EH (cell line): Measurements from ENCODE around the gene DNMT3L.
A peak's percentile ranks its signal among the peaks of the same experiment; 100 is the strongest.
"Not testable (repeated sequence)": the region's sequence is repeated elsewhere in the genome, so short reads cannot be mapped to it uniquely, and the experiment has no call there.

Source experiments
- DNase-seq: peaks from one replicate; pipeline ENCODE4 v3.0.0-alpha.2; 2015; ENCODE audit warnings: low read depth

Gene DNMT3L

GRCh38 chr21:44261675-44262295 is at the start of gene DNMT3L:
DNMT3L (minus strand) TSS chr21:44261897; CDS start chr21:44261259, 638 bp downstream.
- no peak for DNase-seq

- DNase-seq, result no peak
These were observed 49.2 kb upstream of the DNMT3L start for GRCh38 chr21:44310628-44311507.

DNA sequence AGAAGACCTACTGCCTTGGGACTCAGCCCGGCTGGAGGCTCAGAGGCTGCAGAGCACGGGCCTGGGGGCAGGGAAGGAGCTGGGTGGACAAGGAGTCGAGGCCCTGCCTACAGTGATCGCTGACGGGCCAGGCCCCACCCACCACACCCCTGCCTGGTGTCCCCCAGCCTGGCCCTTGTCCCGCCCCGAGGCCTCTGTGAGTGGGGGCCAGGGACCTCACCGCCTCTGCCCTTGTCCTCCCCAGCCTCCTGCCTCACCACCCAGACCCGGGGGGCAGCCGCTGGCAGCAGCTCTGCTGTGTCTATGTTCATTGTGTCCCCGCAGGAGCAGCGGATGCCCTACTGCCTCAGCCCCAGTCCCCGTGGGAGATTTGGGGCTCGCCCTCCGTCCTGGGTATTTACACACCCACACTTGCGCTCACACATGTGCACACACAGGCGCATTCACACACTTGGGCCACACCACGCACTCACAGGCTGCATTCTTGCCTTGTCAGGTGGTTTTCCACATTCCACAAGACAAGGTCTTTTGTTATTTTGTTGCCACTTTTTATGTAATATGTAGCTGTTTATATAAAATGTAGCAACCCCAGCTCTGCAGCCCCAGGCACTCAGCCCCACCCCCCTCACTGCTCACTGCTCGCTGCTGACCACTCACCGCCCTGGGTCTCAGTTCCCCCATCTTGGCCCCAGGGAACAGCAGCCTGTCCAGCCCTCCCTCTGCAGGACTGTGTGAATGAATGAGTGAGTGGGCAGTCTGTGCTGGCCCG is 45.4 kb upstream of the DNMT3L start:
- no peak for DNase-seq

- no peak for DNase-seq
These were observed 44.0 kb upstream of the DNMT3L start for GRCh38 chr21:44305691-44306090.

GRCh38 chr21:44304877-44305293 is 43.2 kb upstream of the DNMT3L start:
- peak; percentile 54 for DNase-seq

DNA sequence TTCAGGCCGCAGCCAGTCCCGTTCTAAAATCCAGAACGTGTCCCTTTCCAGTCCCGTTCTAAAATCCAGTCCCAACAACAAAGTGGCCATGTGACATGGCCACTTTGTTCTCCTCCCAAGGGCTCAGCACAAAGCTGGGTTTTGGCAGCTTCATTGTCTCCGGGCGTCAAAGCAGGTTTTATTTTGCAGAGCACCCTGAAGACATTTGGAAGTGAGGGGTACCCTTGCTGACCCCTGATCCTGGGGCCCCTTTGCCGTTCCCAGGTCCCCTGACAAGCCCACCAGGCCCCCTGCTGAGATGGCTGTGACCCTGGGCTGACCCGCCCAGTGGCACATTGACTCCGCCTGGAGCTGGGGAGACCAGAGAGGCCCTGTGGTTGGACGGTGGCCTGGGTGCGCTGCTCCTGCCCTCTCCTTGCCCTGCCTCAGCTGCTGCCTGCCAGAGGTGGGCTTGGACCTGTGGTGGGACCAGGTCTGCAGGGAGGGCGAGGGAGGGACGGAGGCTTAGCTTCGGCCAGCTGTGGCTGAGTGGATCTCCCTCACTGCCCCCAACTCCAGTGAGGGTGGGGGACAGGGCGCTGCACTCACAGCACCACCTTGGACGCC is 42.4 kb upstream of the DNMT3L start:
- no peak for DNase-seq

GRCh38 chr21:44303490-44303981 is 41.8 kb upstream of the DNMT3L start:
- DNase-seq, result no peak

DNA sequence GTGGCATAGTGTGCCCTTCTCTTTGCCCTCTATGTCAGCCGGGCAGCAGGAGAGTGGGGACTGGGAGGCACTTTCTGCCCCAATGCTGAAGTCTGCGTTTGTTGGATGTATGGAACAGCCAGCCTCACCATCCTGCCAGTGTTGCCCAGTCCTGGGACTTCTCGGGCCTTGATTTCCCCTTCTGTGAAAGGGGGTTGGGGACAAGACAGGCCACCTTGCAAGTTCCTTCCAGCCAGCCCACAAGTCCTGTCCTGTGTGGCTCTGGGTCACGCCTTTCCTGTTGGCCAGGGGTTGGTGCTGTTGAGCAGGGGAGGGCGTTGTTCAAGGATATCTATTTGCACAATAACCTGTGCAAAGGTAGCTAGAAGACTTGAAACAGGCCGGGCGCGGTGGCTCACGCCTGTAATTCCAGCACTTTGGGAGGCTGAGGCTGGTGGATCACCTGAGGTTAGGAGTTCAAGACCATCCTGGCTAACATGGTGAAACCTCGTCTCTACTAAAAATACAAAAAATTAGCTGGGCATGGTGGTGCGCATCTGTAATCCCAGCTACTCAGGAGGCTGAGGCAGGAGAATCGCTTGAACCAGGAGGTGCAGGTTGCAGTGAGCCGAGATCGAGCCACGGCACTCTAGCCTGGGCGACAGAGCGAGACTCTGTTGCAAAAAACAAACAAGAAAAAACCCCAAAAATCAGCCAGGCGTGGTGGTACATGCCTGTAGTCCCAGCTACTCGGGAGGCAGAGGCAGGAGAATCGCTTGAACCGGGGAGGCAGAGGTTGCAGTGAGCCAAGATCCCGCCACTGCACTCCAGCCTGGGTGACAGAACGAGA is 41.1 kb upstream of the DNMT3L start:
- not testable (repeated sequence) for DNase-seq

GRCh38 chr21:44301961-44302406 is 40.3 kb upstream of the DNMT3L start:
- no peak for DNase-seq

DNA sequence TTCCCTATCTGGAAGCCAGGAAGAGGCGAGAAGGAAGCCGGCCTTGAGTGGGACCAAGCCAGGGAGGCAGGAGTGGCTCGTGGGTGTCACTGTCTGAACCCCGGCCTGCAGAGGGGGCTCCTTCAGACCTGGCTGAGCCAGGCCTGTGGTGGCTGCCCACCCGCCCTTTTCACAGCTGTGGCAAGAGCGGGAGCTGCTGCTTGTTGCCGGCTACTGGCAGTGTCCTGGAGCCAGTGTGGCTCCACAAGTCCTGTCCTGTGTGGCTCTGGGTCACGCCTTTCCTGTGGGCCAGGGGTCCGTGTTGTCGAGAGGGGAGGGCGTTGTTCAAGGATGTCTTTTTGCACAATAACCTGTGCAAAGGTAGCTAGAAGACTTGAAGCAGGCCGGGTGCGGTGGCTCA is 39.4 kb upstream of the DNMT3L start:
- DNase-seq, result no peak

DNA sequence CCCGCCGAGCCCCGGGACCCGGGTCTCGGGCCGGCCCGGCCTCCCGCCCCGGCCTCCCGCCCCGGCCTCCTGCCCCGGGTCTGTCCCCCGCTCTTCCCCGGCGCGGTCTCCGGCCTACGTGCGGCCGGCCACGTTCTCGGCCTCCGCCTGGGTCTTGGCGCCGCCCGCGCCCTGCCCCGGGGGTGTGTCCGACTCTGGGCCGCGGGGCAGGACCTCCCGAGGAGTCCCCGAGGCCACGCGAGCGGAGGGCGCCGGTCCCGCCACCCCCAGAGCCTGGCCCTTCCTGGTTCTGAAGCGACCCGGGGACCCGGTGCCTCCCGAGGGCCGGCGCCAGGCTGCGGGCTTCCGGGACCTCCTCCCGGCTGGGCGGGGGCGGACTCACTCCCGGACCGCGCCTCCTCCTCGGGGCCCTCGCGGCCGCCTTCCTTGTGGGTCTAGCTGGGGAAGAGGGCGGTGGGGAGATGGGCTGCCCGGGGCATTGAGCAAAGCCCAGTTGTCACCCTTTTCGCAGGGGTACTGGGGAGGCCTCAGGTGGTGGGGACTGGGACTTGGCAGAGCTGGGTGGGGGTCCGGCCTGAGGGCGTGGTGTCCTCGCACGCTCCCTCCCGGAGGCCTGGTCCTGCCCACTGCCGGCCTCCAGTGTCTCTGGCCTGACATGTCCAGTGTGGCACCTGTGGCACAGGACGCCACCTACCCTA is 38.7 kb upstream of the DNMT3L start:
- peak; percentile 69 for DNase-seq

- peak; percentile 75 for DNase-seq
These were observed 38.0 kb upstream of the DNMT3L start, which contains the start of gene PFKL for GRCh38 chr21:44299458-44300261. PFKL (plus strand) TSS chr21:44300053; CDS start chr21:44300106, 53 bp downstream.

DNA sequence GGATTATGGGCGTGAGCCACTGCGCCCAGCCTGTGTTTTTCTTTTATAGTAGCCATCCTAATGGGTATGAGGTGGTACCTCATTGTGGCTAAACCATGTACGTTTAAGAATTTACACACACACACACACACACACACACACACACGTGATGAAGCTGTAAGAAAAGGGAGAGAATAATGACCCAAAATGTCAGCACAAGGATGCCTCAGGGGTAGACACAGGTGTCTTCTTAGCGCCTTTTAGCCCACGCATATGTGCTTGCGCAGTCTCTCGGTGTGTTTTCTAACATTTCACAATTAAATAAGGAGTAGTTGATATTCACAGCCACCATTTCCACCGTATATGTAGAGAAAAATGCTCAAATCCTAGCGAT is 37.4 kb upstream of the DNMT3L start:
- DNase-seq, result no peak

GRCh38 chr21:44298301-44298700 is 36.6 kb upstream of the DNMT3L start:
- peak; percentile 36 for DNase-seq

- peak; percentile 84 for DNase-seq
These were observed 36.0 kb upstream of the DNMT3L start for GRCh38 chr21:44297525-44298290.

DNA sequence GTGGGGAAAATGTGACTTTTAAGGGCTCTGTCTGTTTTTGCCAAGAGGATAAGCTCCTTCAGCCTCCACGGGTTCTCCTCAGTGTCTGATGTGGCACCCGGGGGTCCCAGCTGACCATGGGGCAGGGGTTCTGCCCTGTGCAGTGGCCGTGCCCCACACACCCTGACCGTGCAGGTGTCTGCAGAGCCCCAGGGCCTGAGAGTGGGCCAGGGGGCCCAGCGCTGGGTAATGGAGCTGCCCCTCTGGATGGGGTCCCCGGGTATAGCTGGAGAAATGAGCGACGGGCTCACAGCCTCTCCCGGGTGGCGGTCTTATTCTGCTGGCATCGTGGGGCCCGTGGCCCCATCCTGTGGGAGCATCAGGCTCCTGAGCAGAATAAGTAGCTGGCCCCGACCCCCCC is 35.2 kb upstream of the DNMT3L start:
- DNase-seq, result no peak

- no peak for DNase-seq
These were observed 34.4 kb upstream of the DNMT3L start for GRCh38 chr21:44296103-44296519.

DNA sequence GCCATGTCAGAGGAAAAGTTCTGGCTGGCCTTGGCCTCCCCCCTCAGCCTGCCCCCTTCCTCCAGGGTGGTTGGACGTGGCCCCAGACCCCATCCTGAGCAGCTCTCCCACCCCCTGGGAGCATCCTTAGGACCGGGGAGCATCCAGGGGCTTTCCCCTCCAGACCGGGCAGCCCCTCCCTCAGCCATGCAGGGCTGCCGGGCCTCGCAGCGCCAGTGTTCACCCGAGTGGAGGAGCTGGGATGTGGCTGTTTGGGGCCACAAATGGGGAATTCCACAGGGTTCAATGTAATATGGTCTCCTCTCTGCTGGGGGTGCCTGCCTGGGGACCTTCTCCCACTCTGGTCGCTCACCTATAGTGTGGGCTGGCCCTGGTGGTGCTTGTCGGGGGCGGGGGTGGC is 33.9 kb upstream of the DNMT3L start:
- DNase-seq, result no peak

DNA sequence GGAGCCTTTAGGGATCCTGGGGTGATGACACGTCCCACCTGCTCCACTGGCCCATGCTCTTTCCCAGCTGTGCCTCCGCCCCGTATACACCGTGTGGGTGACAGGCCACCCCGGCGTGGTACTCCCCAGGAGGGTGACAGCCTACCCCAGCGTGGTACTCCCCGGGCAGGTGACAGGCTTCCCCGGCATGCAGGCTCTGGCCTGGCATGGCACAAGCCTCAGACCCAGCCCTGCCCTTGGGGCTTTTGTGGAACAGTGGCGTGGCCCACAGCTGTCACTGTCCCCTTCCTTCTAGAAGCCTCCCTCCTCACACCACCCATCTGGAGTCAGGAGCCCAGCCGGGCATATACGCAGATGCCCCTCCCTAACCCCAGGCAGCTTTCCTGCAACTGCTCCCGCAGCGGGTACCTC is 33.5 kb upstream of the DNMT3L start:
- no peak for DNase-seq
